ENCODE data around the gene RPS6KL1.

RPS6KL1 gene

GRCh38 chr14:74866708-74867389 lies 56.2 kb downstream of the RPS6KL1 start:
- Histone ChIP-seq H3K36me3 (ENCODE audit: control insufficient read depth, insufficient read depth, low read length) (no peaks in the 10 kb centered on the region), H3K4me1 (ENCODE audit: control insufficient read depth, insufficient read depth, low read length) (no peaks in the 10 kb centered on the region), H3K4me3 (ENCODE audit: low read length) (no peak overlapping the region), H3K27me3 (ENCODE audit: control insufficient read depth, insufficient read depth, low read length) (no peaks in the 10 kb centered on the region), H3K9ac (ENCODE audit: low read length) (no peak overlapping the region), H3K9me3 (ENCODE audit: control insufficient read depth, low read length) (no peaks in the 10 kb centered on the region)

GRCh38 chr14:74865156-74865555 lies 57.9 kb downstream of the RPS6KL1 start:
- no peak overlapping the region for H3K4me3 ChIP-seq (ENCODE audit: low read length)
- H3K27me3 ChIP-seq (ENCODE audit: control insufficient read depth, insufficient read depth, low read length): no peaks in the 10 kb centered on the region
- H3K9me3 ChIP-seq (ENCODE audit: control insufficient read depth, low read length): no peaks in the 10 kb centered on the region
- H3K36me3 ChIP-seq (ENCODE audit: control insufficient read depth, insufficient read depth, low read length): no peaks in the 10 kb centered on the region
- no peak overlapping the region for H3K9ac ChIP-seq (ENCODE audit: low read length)
- no peaks in the 10 kb centered on the region for H3K4me1 ChIP-seq (ENCODE audit: control insufficient read depth, insufficient read depth, low read length)

GRCh38 chr14:74864198-74864597 lies 58.9 kb downstream of the RPS6KL1 start:
- Histone ChIP-seq H3K9me3 (ENCODE audit: control insufficient read depth, low read length) (no peaks in the 10 kb centered on the region), H3K9ac (ENCODE audit: low read length) (no peak overlapping the region), H3K27me3 (ENCODE audit: control insufficient read depth, insufficient read depth, low read length) (no peaks in the 10 kb centered on the region), H3K36me3 (ENCODE audit: control insufficient read depth, insufficient read depth, low read length) (no peaks in the 10 kb centered on the region), H3K4me3 (ENCODE audit: low read length) (no peak overlapping the region), H3K4me1 (ENCODE audit: control insufficient read depth, insufficient read depth, low read length) (no peaks in the 10 kb centered on the region)

GRCh38 chr14:74863274-74863673 lies 59.8 kb downstream of the RPS6KL1 start:
- no peaks in the 10 kb centered on the region for H3K36me3 ChIP-seq (ENCODE audit: control insufficient read depth, insufficient read depth, low read length)
- H3K9ac ChIP-seq (ENCODE audit: low read length): no peak overlapping the region
- no peak overlapping the region for H3K4me3 ChIP-seq (ENCODE audit: low read length)
- no peaks in the 10 kb centered on the region for H3K27me3 ChIP-seq (ENCODE audit: control insufficient read depth, insufficient read depth, low read length)
- no peaks in the 10 kb centered on the region for H3K4me1 ChIP-seq (ENCODE audit: control insufficient read depth, insufficient read depth, low read length)
- no peaks in the 10 kb centered on the region for H3K9me3 ChIP-seq (ENCODE audit: control insufficient read depth, low read length)

- Histone ChIP-seq H3K36me3 (ENCODE audit: control insufficient read depth, insufficient read depth, low read length) (no peaks in the 10 kb centered on the region), H3K4me1 (ENCODE audit: control insufficient read depth, insufficient read depth, low read length) (no peaks in the 10 kb centered on the region), H3K9me3 (ENCODE audit: control insufficient read depth, low read length) (no peaks in the 10 kb centered on the region), H3K27me3 (ENCODE audit: control insufficient read depth, insufficient read depth, low read length) (no peaks in the 10 kb centered on the region), H3K4me3 (ENCODE audit: low read length) (no peak overlapping the region), H3K9ac (ENCODE audit: low read length) (no peak overlapping the region)
These were observed 61.3 kb downstream of the RPS6KL1 start for GRCh38 chr14:74861734-74862090.

- H3K9me3 ChIP-seq (ENCODE audit: control insufficient read depth, low read length): no peaks in the 10 kb centered on the region
- no peaks in the 10 kb centered on the region for H3K4me1 ChIP-seq (ENCODE audit: control insufficient read depth, insufficient read depth, low read length)
- H3K27me3 ChIP-seq (ENCODE audit: control insufficient read depth, insufficient read depth, low read length): no peaks in the 10 kb centered on the region
- no peaks in the 10 kb centered on the region for H3K36me3 ChIP-seq (ENCODE audit: control insufficient read depth, insufficient read depth, low read length)
- H3K9ac ChIP-seq (ENCODE audit: low read length): no peak overlapping the region
- H3K4me3 ChIP-seq (ENCODE audit: low read length): no peak overlapping the region
These were observed 61.9 kb downstream of the RPS6KL1 start for GRCh38 chr14:74860899-74861733.

GRCh38 chr14:74859757-74860552 lies 63.1 kb downstream of the RPS6KL1 start:
- H3K4me3 ChIP-seq (ENCODE audit: low read length): no peak overlapping the region
- no peaks in the 10 kb centered on the region for H3K4me1 ChIP-seq (ENCODE audit: control insufficient read depth, insufficient read depth, low read length)
- H3K36me3 ChIP-seq (ENCODE audit: control insufficient read depth, insufficient read depth, low read length): no peaks in the 10 kb centered on the region
- H3K9me3 ChIP-seq (ENCODE audit: control insufficient read depth, low read length): no peaks in the 10 kb centered on the region
- no peak overlapping the region for H3K9ac ChIP-seq (ENCODE audit: low read length)
- H3K27me3 ChIP-seq (ENCODE audit: control insufficient read depth, insufficient read depth, low read length): no peaks in the 10 kb centered on the region

- H3K9ac ChIP-seq (ENCODE audit: low read length): no peak overlapping the region
- H3K4me1 ChIP-seq (ENCODE audit: control insufficient read depth, insufficient read depth, low read length): no peaks in the 10 kb centered on the region
- H3K36me3 ChIP-seq (ENCODE audit: control insufficient read depth, insufficient read depth, low read length): no peaks in the 10 kb centered on the region
- H3K4me3 ChIP-seq (ENCODE audit: low read length): no peak overlapping the region
- H3K9me3 ChIP-seq (ENCODE audit: control insufficient read depth, low read length): no peaks in the 10 kb centered on the region
- H3K27me3 ChIP-seq (ENCODE audit: control insufficient read depth, insufficient read depth, low read length): no peaks in the 10 kb centered on the region
These were observed 65.0 kb downstream of the RPS6KL1 start for GRCh38 chr14:74858022-74858421.

GRCh38 chr14:74856366-74856765 lies 66.7 kb downstream of the RPS6KL1 start:
- H3K4me3 ChIP-seq (ENCODE audit: low read length): no peak overlapping the region
- H3K27me3 ChIP-seq (ENCODE audit: control insufficient read depth, insufficient read depth, low read length): no peaks in the 10 kb centered on the region
- no peaks in the 10 kb centered on the region for H3K36me3 ChIP-seq (ENCODE audit: control insufficient read depth, insufficient read depth, low read length)
- H3K4me1 ChIP-seq (ENCODE audit: control insufficient read depth, insufficient read depth, low read length): no peaks in the 10 kb centered on the region
- H3K9ac ChIP-seq (ENCODE audit: low read length): no peak overlapping the region
- H3K9me3 ChIP-seq (ENCODE audit: control insufficient read depth, low read length): no peaks in the 10 kb centered on the region

GRCh38 chr14:74855945-74856344 lies 67.1 kb downstream of the RPS6KL1 start:
- Histone ChIP-seq H3K27me3 (ENCODE audit: control insufficient read depth, insufficient read depth, low read length) (no peaks in the 10 kb centered on the region), H3K36me3 (ENCODE audit: control insufficient read depth, insufficient read depth, low read length) (no peaks in the 10 kb centered on the region), H3K4me3 (ENCODE audit: low read length) (no peak overlapping the region), H3K9me3 (ENCODE audit: control insufficient read depth, low read length) (no peaks in the 10 kb centered on the region), H3K9ac (ENCODE audit: low read length) (no peak overlapping the region), H3K4me1 (ENCODE audit: control insufficient read depth, insufficient read depth, low read length) (no peaks in the 10 kb centered on the region)

- H3K9me3 ChIP-seq (ENCODE audit: control insufficient read depth, low read length): no peaks in the 10 kb centered on the region
- no peaks in the 10 kb centered on the region for H3K27me3 ChIP-seq (ENCODE audit: control insufficient read depth, insufficient read depth, low read length)
- H3K9ac ChIP-seq (ENCODE audit: low read length): no peak overlapping the region
- no peaks in the 10 kb centered on the region for H3K4me1 ChIP-seq (ENCODE audit: control insufficient read depth, insufficient read depth, low read length)
- no peaks in the 10 kb centered on the region for H3K36me3 ChIP-seq (ENCODE audit: control insufficient read depth, insufficient read depth, low read length)
- no peak overlapping the region for H3K4me3 ChIP-seq (ENCODE audit: low read length)
These were observed 68.0 kb downstream of the RPS6KL1 start for GRCh38 chr14:74855021-74855420.

All from mucosa of stomach (tissue), 1 donor.